Superior temporal gyrus (tissue), 1 donor: ENCODE data around the gene LMAN2L.

Source experiments
- DNase-seq: peaks from one replicate; pipeline ENCODE4 v3.0.0-alpha.2; 2016; ENCODE audit errors: extremely low spot score

LMAN2L gene, protein sequence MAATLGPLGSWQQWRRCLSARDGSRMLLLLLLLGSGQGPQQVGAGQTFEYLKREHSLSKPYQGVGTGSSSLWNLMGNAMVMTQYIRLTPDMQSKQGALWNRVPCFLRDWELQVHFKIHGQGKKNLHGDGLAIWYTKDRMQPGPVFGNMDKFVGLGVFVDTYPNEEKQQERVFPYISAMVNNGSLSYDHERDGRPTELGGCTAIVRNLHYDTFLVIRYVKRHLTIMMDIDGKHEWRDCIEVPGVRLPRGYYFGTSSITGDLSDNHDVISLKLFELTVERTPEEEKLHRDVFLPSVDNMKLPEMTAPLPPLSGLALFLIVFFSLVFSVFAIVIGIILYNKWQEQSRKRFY

DNA sequence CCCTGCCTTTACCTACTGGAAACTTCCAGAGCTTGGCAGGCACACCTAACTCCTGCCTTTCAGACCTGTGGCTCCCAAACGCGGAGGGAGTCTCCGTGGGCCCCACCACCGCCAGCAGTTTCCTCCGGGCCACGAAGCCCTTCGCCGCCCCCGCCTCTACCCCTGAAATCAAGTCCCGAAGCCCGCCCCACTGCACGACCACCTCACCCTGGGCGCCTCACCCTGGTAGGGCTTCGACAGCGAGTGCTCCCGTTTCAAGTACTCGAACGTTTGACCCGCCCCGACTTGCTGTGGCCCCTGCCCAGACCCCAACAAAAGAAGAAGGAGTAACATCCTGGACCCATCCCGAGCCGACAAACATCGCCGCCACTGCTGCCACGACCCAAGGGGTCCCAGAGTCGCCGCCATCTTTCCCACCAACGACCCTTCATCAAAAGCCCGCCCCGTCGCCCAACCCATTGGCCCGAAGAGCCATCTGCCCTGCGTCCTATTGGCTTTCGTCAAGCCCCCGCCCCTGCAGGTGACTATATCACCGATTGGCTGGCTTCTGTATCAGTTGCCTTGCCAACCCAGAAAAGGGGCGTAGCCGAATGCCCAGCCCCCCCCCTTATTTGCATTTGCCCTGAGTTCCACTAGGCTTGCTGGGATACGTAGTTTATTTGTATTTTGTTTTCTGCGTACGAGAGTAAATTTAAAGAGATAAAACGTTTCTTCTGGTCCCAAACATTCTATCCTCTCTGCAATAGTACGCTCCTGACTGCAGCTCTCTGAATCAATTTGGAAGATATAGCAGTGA is at the start of gene LMAN2L:
Gene LMAN2L (minus strand): TSS at position 432 of the 796 bp plus-strand sequence. CDS start 24 bp downstream, at position 408.
- DNase-seq = peak; percentile 98

DNA sequence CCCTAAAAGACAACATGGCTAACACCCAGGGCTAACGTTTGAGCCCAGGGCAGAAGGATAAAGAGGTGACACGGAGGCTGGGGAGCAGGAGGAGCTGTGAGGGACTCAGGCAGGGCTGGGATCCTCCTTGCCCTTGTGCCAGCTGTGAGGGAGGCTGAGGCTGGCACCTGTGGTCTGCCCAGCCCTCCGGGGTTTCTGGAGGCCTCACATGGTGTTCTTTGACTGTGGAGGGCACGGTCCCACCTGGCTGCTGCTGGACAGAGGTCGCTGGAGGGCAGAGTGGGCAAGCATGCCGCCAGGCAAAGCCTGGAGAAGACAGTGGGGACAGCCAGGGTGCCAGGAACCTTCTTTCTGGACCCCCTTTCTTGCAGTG is 49.4 kb upstream of the LMAN2L start:
- DNase-seq = no peak

DNA sequence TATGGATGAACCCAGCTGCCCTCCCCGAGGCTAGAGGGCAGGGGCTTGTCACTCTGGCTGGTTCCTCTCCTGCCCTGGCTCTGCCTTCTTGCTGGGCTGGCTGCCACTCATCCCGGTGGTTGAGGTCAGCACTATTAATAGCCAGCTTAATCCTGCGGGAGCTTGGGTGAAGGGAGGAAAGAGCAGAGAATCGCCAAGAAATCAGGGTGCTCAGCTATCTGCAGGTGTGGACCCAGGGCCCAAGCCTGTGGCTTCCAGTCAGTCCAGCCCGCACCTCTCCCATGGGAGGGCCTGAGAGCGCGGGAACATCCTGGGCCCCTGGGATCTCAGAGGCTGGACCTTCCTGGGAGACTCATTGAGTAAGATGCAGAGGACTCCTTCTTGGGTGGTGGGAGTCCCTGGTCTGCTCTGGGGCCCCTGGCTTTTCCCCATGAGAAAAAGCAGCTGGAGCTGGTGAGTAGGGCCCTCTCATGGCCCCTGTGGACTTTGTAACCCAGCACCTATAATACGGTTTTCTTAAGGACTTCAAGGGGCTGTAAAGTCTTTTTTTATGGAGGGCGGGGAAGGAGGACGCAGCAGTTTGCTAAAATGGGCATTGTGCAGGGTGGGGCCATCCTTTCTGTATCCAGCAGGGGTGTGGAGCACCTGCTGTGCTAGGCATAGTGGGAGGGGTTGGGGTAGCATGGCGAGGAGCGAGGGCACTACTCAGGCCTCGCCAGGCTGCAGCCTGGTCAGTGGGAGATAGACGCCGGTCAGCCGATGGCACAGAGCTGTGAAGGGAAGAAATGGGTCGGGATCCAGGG is 48.8 kb upstream of the LMAN2L start:
- DNase-seq = peak; percentile 43

DNA sequence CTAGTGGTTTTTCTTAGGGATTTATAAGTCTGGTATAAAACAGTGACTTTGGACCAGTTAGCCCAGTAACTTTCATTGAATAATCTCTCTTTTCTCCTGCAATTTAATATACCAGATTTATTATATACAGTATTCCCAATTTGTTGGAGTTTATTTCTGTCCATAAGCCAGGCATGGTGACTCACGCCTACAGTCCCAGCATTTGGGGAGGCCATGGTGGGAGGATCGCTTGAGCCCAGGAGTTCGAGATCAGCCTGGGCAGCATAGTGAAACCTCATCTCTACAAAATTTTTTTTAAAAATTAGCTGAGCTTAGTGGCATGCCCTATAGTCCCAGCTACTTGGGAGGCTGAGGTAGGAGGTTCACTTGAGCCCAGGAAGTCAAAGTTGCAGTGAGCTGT is 47.5 kb upstream of the LMAN2L start:
- DNase-seq = no peak

DNA sequence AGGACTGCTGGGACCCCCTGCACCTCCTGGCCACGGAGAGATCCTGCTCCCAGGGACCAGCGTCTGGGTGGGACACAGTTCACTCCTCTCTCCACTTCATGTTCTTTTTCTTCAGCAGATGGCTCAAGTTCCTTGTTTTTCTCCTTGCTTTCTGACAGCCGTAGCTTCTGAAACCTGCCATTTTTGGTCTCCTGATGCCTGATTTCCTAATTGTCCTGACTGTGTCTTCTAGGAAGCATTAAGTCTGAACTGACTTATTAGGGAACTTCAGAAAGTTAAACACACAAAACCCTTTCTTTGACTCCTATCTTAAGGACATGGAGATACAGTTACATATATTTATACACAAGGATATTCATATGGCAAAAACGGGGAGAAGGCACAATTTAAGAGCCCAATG is 43.5 kb upstream of the LMAN2L start:
- DNase-seq = no peak

DNA sequence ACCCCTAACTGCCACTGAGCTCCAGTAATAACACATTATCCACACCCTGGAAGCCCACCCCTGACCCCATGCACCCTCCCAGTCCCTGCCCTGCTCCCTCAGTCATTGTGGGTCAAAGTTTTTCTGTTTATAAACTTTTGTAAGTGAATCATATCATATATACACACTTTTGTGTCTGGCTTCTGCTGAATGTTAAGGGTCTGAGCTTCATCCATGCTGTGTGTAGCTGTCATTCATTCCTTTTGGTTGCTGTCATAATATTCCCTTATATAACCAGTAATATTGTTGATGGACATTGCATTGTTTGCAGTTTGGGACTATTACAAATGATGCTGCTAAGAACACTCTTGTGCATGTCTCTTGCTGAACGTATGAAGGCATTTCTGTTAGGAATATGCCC is 35.3 kb upstream of the LMAN2L start:
- no peak for DNase-seq

DNA sequence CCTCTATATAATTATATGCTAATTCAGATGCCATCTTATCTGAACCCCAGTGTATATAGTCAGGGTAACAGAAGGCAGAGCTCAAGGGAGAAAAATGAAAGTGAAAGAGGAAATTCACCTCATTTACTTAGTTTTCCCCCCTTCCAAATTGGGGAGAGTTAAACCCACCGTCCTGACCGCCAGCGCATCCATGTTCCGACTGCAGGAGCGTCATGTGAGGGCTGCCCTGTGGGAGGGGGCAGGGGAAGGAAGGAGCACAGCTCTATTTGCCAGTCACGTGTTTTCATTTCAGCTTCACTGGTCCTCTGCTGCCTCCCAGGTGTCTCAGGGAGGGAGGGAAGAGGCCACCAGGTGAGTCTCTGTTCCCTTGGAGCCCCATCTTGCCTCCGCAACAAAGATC is 34.1 kb upstream of the LMAN2L start:
- DNase-seq = no peak

DNA sequence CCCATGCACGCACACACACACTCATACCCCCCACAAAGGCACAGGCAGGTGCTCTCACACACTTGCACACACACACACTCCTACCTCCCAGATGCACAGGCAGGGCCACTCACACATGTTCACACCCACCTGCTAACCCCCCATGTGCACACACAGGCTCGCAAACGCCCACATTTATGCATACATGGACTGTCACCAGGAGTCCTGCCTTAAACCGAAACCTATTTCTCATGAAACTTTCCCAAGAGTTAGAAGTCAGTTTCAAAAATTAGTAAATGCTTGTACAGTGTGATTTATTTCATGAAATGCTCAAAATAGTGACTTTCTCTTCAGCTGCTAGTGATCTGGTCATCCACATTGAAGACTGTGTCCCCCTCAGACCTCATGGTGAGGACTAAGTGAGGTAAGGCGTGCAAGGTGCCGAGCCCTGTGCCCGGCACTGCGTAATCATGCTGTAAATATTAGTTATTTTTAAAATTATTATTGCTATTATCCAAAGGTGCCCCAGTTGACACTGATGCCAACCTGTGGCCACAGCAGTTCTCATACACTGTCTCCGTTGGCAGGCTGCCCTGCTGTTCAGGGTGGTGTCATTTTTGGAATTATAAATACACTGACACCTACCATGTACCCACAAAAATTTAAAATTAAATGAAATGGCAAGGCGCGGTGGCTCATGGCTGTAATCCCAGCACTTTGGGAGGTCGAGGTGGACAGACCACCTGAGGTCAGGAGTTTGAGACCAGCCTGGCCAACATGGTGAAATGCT is 33.2 kb upstream of the LMAN2L start:
- no peak for DNase-seq

DNA sequence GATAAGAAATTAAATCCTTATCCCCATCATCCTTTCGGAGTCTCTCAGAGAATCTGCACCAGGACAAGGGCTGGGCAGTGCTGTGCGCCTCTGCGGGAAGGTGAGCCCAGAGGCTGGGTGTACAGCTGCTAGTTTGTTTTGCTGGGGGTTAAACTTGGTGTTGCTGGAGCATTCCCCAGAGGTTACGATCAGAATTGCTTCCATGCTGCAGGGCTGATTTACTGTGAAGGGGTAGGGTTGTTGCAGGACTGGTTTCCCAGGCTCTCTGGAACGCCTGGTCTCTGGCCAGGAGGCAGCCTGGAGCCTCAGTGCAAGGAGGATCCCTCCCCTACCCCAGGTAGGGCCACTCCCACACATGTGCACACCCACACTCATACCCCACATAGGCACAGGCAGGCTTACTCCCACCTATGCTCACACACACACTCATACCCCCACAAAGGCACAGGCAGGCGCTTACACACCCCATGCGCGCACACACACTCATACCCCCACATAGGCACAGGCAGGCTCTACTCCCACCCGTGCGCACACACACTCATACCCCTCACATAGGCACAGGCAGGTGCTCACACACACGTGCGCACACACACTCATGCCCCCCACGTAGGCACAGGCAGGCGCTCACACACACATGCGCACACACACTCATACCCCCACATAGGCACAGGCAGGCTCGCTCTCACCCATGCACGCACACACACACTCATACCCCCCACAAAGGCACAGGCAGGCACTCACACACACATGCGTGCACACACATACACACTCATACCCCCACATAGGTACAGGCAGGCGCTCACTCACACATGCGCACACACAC is 32.1 kb upstream of the LMAN2L start:
- DNase-seq = no peak

DNA sequence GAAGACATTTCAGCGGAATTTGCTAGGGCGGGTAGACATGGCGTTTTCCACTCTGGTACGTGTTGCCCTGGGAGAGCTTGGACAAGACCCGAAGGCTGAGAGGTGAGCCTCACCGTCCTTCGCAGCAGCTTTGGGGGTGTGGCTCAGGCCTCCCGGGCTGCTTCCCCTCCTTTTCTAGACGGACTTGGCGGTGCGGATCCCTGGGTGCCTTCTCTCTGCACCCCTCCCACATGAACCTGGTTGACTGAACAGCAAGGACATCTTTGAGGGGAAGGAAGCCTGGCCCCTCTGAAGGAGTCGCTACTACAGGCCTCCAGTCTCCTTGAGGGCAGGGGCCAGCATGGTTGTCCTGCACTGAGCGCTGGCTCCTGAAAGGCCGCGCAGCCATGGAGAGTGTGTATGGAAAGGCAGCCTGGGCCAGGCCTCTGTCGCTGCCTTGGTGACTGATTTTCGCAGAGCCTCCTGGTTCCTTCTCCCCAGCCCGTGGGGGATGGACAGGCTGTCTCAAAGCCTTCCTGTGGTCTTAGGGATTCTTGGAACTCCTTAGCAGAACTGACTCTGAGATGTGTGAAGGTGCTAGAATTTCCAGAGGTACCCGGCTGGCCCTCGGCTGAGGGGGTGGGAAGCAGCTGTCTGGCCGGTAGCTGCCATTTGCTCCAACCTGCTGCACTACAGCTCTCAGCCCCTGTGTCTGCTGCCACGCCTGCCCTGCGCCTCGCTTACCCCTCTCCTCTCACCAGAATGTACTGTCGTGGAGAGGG is 30.8 kb upstream of the LMAN2L start:
- no peak for DNase-seq

DNA sequence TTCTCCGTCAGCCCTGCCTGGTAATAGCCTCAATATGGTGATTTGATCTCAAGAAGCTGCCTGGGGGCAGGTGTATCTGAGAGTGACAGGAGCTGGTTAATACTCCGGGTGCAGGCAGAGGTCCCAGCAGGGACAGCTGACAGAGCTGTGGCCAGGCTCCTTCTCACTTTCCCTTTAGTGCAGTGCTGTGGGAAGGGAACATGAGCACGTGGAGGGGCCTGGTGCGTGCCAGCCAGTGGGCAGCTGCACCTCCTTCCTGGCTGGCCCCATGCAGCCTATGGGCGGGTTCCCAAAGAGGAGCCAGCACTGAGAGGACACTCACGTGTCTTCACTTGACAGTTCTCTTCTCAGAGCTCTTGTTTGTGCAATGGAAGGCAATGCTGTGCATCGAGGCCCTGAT is 29.9 kb upstream of the LMAN2L start:
- DNase-seq = peak; percentile 53

DNA sequence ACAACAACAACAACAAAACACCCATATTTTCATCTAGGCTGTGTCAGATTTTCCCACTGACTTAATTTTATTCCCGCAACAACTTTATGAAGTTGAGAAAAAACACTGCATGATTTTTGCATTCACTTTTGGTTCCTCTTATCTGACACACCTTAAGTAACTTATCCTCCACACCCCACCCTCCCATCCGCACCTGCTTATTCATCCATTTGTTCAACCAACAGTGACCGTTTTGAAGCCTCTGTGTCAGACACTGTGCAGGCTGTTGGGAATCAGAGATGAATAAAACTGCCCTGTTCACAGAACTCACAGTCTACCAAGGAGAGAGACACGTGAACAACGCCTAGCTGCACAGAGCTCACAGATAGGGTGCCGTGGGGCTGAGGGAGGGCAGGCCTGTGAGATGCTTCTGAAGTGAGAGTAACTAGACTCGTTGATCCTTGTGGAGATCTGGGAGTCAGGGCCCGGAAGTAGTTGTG is 28.3 kb upstream of the LMAN2L start:
- no peak for DNase-seq

DNA sequence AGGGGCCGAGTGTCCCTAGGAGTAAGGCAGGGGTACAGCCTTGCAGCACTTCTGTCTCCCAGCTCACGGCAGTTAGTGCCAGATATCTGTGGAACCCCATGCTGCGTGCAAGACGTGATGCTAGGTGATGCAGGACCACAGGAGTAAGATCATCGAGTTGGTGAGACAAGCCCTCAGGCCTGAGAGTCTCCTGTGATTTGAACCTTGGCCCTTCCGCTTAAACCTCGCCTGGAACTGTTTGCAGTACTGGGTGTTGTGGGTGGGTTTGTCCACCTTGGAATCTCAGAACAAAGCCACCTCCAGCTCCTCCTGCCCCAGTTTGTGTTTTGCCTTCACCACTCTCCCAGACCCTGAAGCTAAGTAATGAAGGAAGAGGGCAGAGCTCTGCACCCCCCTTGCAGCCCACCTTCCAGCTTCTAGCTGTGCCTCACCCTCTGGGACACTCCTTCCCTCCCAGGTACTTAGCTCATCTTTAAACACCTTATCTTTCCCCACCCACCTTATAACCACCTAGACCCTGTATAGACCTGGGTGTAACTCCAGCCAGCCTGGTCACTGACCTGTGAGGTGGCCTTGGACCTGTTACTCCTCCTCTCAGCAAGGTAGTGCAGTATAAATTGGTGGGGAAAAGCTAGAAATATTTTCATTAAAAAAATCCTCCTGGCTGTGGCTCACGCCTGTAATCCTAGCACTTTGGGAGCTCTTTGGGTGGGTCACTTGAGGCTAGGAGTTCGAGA is 27.4 kb upstream of the LMAN2L start:
- DNase-seq = no peak

DNA sequence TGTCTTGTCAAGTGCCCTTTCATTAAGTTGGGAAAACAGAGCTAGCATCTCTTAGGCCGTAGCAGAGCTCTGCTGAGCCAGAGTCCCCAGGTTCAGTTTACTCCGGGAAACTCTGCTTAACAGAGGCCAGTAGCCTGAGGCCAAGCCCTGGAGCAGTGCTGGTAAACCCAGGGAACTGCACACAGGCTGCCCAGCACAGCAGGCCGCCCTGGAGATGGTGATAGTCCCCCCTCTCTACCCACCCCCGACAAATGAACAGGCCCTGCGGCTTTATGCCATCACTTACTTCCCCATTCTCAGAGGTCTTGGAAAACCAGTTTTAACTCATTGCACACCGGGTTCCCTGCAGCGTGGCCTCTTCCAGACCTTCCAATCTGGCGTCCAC is 24.4 kb upstream of the LMAN2L start:
- DNase-seq = peak; percentile 34

DNA sequence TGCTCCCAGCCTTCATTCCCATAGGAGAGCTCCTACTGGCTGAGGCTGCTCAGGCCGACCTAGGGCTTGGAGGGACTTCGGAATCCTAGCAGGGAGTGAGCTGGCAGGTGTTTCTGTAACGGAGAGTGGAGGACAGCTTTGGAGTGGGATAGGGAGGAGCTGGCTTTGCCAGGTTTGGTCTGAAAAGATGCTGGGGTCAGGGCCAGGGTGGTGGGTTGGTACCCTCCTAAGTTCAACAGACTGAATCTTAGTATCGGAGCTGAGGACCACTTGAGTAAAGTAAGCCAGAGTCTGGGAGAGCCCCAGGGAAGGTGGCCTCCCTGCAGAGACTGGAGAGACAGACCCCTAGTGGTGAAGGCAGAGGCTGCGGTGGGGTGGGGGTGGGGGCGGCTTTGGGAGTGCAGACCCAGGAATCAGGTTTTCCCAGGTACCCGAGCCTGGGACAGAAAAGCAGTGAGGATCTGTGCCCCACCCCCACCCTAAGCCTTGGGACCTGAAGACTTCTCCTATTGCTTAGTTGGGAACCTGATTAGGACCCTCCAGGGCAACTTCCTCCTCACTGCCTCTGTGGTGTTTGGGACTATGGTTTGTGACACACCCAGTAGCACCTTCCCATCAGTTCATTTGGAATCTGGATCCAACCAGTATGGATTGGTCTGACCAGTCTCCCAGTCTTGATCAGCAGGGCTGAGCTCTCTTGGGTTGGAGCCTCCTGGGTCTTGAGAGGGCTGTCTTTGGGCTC is 23.8 kb upstream of the LMAN2L start:
- DNase-seq = peak; percentile 18

DNA sequence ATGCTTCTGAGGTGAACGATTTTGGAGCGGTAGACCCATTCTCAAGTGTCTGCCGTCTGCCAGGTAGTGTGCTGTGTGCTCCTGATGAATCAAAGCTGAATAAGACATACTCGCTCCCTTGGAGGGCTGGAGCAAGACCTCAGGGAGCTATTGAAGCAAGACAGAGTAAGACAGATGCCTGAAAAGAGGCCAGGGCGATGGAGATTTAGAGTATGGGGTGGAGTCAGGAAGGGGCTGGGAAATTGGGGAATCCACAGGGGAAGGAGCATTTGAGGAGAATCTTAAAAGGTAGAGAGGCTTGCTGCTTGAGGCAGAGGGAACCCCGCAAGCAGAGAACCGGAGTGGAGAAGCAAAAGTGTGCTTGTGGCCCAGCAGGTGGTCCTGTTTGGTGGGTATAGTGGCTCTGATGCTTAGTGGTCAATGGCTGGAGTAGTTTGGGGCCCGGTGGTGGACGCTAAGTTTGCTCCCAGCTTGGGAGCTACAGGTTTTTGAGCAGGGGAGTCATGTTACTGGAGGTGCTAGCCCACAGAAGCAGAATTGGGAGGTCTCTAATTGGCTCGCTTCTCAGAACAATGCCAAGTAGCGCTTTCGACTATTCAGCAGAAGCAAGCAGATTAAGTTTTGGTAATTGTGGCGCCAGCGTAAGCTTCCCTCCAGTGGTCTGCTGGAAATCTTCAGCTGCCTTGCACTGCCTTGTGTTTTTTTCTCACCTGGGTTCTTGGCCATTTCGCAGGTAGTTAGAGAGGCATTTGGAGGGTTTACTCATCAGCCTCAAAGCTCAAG is 22.9 kb upstream of the LMAN2L start:
- DNase-seq = peak; percentile 29

DNA sequence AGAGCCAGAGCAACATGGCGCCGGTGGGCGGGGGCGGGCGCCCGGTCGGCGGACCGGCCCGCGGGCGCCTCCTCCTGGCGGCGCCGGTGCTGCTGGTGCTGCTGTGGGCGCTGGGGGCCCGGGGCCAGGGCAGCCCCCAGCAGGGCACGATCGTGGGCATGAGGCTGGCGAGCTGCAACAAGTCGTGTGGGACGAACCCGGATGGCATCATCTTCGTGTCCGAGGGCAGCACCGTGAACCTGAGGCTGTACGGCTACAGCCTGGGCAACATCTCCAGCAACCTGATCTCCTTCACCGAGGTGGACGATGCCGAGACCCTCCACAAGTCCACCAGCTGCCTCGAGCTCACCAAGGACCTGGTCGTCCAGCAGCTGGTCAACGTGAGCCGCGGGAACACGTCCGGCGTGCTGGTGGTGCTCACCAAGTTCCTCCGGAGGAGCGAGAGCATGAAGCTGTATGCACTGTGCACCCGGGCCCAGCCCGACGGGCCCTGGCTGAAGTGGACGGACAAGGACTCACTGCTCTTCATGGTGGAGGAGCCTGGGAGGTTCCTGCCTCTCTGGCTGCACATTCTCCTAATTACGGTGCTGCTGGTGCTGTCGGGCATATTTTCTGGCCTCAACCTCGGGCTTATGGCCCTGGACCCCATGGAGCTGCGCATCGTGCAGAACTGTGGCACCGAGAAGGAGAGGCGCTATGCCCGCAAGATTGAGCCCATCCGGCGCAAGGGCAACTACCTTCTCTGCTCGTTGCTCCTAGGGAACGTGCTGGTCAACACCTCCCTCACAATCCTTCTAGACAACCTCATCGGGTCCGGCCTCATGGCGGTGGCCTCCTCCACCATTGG is 21.3 kb upstream of the LMAN2L start:
- DNase-seq = peak; percentile 22
